ENCODE data around the gene SLC7A8.
"Not testable (repeated sequence)": the region's sequence is repeated elsewhere in the genome, so short reads cannot be mapped to it uniquely, and the experiment has no call there.

SLC7A8 gene

DNA sequence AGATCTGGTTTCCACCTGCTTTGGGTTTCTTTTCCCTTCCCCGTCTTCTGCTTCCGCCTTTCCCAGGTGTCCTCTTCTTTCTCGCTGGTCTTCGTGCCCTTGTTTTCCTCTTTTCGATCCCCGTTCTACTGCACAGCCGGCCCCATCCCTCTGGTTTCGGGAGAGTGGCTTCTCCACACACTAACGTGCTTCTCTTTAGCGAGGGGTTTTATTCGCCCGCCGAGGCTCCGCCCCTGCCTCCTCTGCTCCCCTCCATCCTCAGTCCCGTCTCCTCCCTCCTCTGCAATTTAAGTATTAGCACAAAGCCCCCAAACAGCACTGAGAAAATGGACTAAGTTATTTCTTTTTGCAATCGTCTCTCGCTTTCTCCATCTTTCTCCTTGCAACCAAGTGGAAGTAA lies at the start of gene SLC7A8:
TSS of gene SLC7A8 (minus strand) at position 182 of the 400 bp plus-strand sequence. CDS start 746 bp downstream, outside the sequence.
- DNase-seq = peak; percentile 39

DNA sequence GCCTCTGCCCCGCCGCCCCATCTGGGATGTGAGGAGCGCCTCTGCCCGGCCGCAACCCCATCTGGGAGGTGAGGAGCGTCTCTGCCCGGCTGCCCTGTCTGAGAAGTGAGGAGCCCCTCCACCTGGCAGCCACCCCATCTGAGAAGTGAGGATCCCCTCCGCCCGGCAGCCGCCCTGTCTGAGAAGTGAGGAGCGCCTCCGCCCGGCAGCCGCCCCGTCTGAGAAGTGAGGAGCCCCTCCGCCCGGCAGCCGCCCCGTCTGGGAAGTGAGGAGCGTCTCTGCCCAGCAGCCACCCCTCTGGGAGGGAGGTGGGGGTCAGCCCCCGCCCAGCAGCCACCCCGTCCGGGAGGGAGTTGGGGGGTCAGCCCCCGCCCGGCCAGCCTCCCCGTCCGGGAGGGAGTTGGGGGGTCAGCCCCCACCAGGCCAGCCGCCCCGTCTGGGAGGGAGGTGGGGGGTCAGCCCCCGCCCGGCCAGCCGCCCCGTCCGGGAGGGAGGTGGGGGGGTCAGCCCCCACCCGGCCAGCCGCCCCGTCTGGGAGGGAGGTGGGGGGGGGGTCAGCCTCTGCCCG lies 48.9 kb upstream of the SLC7A8 start:
- DNase-seq = not testable (repeated sequence)

DNA sequence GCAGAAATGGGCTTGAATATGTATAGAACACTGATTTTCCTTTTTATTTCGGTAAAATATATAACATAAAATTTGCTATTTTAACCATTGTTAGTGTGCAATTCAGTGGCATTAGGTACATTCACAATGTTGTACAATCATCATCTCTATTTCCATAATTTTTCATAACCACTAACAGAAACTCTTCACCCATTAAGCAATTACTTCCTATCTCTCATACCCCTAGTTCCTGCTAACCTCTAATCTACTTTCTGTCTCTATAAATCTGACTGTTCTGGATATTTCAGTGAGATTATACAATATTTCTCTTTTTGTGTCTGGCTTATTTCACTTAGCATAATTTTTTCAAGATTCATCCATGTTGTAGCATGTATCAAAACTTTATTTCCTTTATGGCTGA lies 45.4 kb upstream of the SLC7A8 start:
- DNase-seq = no peak

DNA sequence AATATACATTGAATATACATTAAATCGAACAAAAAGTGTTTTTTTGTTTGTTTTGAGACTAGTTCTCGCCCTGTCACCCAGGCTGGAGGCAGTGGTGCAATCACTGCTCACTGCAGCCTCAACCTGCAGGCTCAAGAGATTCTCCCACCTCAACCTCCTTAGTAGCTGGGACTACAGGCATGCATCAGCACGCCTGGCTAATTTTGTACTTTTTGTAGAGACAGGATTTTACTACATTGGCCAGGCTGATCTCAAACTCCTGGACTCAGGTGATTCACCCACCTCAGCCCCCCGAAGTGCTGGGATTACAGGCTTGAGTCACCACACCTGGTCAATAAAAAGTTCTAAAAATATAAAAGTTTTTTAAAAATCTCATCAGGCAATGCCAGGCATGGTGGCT lies 44.1 kb upstream of the SLC7A8 start:
- no peak for DNase-seq

DNA sequence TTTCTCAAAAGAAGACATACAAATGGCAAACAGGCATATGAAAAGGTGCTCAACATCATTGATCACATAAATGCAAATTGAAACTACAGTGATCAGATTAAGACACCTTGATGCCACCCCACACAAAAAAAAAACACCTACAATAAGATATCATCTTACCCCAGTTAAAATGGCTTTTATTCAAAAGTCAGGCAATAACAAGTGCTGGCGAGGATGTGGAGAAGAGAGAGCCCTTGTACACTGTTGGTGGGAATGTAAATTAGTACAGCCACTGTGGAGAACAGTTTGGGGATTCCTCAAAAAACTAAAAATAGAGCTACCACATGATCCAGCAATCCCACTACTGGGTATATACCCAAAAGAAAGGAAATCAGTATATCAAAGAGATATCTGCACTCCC lies 41.5 kb upstream of the SLC7A8 start:
- not testable (repeated sequence) for DNase-seq

DNA sequence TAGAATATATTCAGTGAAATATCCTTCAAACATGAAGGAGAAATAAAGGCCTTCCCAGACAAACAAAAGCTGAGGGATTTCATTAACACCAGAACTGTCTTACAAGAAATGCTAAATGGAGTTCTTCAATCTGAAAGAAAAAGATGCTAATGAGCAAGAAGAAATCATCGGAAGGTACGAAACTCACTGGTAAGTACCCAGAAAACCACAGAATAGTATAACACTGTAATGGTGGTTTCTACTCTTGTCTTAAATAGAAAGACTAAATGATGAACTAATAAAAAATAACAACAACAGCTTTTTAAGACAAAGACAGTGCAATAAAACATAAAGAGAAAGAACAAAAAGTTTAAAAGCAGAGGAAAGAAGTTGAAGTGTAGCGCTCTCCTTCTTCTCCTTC lies 35.6 kb upstream of the SLC7A8 start:
- no peak for DNase-seq

DNA sequence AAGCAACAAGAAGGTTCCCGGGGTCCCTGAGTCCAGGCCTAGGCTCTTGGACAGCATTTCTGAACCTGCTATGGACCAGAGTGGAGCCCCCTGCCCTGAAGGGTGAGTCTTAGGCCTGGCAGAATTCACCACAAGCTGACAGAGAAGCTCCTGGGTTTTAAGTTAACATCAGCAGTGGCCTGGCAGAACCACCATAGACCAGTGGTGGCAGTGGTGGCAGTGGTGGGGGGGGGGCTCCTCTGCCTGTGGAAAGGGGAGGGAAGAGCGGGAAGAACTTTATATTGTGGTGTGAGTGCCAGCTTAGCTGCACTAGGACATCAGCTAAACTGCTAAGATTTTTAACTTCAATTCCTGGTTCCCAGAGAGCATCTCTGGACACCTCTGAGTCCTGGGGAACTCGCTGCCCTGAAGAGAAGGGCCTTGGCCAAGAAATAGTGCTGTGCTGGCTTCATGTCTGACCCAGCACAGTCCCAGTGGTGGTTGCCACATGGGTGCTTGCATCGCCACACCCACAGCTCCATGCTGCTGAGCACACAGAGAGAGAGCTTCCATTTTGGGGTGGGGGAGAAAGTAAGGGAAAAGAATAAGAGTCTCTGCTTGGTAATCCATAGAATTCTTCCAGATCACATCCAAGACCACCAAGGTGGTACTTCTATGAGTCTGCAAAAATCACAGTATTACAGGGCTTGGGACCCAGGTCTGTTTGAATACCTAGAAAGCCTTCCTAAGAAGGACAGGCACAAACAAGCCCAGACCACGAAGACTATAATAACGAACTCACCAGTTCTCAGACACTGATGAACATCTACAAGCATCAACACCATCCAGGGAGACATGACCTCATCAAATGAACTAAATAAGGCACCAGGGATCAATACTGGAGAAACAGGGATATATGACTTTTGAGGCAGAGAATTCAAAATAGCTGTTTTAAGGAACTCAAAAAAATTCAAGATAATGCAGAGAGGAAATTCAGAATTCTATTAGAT lies 33.9 kb upstream of the SLC7A8 start:
- DNase-seq = no peak

DNA sequence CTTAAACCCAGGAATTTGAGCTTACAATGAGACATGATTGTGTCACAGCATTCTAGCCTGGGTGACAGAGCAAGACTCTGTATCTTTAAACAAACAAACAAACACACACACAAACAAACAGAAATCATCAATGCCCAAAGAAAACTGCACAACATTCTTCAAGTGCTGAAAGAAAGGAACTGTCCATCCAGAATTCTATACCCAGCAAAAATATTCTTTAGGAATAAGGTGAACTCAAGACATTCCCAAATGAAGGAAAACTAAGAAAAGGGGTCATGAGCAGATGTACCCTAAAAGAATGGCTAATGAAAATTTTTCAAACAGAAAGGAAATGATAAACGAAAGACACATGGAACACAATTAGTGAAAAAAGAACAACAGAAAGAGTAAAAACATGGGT lies 32.0 kb upstream of the SLC7A8 start:
- DNase-seq = no peak

DNA sequence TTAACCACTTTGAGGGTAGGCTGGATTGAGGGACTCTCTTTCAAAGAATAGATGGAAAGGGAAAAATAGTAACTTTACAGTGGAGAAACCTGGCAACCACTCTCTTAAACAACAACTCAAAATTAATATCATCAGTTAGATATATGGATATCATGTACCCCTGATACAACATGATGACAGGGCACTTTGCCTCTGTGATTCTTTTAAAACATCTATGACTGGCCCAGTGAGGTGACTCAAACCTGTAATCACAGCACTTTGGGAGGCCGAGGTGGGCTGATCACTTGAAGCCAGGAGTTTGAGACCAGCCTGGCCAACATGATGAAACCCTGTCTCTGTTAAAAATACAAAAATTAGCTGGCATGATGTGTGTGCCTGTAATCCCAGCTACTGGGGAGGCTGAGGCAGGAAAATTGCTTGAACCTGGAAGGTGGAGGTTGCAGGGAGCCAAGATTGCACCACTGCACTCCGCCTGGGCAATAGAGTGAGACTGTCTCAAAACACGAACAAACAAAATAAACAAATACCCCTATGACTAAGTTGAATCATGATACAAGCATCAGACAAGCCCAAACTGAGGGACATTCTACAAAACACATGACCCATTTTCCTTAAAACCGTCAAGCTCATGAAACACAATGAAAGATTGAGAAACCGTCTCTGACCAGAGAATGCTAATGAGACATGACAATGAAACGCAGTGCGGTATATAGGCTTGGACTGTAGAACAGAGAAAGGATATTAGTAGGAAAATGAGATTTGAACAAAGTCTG lies 26.4 kb upstream of the SLC7A8 start:
- DNase-seq = no peak

DNA sequence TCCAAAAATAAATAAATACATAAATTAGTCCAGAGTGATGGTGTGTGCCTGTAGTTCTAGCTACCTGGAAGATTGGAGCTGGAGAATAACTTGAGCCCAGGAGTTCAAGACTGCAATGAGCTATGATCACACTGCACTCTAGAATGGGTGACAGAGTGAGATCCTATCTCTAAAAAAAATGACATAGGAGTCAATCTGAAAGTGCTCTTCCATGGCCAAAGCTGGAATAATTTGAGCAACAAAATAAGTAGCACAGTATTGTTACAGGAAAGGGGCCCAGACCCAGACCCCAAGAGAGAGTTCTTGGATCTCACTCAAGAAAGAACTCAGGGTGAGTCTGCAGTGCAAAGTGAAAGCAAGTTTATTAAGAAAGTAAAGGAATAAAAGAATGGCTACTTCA lies 24.9 kb upstream of the SLC7A8 start:
- no peak for DNase-seq

DNA sequence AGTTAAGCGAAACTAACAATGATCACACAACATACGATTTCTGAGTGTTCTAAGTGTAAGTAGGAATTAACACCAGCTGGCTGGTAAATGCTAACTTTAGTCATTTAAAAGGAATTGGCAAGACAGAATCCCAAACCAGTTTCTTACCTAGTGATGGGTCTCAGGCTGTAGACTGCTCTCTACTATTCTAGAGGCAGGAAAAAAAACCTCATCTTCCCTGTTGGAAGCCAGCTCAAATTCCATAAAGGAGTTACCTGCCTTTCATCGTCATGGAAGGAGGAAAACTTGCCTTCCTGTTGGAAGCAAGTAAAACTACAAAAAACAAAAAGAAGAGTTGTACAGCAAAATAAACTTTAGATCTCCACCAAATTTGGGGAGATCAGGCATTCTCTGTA lies 23.7 kb upstream of the SLC7A8 start:
- no peak for DNase-seq

DNA sequence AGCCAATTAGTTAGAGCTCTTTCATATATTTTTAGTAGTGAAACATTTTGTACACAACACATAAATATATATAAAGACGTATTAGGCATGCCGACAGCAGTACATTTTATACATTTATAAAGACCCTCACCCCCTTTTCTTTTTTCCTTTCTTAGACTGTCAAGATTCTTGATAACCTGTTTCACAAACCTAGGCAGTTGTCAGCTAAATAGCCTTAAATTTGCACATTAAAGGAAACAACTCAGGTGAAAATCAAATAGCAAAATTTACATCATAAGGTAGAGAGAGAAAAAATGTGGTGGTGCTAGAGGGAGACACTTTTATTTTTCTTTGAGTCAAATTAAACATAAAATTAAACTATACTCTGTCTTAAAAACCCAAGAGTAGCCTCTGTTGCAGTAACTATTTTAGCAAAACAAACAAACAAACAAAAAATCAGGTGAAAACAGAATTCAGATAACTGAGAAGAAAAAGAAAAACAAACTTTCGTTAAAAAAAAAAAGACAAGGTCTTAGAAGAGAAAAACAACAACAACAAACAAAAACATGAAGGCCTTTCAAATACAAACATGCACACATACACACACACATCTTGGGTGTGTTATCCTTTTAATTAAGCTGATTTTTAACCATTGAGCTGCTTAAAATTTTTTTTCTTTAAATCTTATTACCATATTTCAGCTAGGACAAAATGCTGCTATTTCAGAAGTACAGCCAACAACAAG lies 23.1 kb upstream of the SLC7A8 start:
- DNase-seq = no peak

DNA sequence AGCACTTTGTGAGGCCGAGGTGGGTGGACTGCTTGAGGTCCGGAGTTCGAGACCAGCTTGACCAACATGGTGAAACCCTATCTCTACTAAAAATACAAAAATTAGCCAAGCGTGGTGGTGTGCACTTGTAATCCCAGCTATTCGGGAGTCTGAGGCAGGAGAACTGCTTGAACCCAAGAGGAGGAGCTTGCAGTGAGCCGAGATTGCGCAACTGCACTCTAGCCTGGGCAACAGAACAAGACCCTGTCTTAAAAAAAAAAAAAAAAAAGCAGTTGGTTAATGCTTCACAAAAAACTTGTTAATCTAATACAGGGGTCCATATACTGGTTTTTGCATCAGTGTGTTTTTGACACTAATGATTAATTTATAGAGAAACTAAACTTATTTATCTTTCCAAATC lies 18.5 kb upstream of the SLC7A8 start:
- DNase-seq = no peak

DNA sequence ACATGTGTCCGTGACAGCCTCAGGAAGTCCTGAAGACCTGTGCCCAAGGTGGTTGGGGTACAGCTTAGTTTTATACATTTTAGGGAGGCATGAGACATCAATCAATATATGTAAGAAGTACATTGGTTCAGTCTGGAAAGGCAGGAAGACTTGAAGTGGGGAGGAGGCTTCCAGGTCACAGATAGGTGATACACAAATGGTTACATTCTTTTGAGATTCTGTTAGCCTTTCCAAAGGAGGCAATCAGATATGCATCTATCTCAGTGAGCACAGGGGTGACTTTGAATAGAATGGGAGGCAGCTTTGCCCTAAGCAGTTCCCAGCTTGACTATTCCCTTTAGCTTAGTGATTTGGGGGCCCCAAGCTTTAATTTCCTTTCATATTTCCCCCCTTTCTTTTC lies 15.7 kb upstream of the SLC7A8 start:
- DNase-seq = not testable (repeated sequence)

DNA sequence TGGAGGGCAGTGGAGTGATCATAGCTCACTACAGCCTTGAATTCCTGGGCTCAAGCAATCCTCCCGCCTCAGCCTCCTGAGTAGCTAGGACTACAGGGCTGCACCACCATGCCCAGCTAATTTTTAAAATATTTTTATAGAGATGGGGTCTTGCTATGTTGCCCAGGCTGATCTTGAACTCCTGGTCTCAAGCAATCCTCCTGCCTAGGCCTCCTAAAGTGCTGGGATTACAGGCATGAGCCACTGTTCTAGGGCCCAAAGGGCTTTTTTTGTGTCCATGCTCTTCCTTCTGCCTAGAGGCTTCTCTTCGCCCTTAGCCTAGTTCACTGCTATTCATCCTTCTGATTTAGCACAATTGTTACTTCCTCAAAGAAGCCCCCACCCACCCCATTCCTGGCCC lies 13.0 kb upstream of the SLC7A8 start:
- not testable (repeated sequence) for DNase-seq

DNA sequence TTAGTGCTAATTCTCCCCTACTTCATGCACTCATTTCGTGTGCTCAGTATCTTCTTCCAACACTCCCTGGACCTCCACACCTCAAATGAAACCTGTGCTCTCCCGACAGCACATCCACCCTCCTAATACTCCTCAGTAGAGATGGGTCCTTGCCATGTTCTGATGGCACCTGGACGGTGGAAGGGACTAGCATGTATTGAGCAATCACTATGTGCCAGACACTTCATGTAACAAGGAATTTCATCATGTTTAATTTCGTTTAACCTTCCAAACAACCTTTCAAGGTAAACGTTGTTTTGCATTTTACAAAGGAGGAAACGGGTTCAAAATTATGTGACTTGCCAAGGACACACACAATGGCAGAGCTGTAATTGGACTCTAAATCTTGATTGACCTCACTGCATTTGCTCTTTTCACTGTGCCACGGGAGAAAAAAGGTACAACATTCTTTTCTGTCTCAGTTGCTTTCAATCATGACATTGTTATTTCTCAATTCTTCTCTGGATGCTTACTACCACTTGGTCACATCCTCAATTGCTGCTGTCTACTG lies 12.2 kb upstream of the SLC7A8 start:
- no peak for DNase-seq

DNA sequence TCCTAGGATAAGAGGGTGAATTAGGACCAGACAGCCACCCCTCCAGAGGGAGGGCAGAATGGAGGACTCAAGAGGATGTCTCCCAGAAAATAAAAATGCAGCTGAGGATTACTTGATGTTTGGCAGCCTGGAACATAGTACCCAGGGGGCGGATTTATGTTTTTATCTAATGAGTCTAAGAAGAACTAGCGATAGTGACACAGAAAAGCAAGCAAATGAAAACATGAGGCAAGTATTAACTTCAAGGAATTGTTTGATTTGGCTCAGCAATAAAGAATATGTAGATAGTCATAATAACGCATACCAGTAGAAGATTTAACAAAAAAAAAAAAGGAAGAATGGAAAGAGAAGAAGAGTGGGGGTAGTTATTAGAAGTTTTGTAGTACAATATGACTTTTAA lies 10.0 kb upstream of the SLC7A8 start:
- DNase-seq = no peak

DNA sequence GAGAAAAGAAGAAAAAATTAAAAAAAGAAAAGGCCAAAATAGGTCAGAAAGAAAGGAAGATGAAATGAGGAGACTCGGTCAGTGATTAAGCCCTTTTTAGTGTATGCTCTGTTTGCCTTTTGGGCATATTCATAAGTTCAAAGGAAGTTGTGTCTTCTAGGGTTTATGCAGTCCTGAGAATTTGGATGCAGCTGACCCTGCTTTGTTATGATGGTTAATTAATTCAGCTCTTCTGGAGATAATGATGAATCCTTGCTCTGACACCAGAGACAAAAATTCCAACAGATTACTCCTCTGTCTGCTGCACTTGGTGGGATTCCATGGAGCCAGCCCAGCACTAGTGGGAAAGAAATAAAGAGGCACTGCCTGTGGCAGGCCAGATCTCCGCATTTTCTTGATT lies 4.5 kb upstream of the SLC7A8 start:
- no peak for DNase-seq

DNA sequence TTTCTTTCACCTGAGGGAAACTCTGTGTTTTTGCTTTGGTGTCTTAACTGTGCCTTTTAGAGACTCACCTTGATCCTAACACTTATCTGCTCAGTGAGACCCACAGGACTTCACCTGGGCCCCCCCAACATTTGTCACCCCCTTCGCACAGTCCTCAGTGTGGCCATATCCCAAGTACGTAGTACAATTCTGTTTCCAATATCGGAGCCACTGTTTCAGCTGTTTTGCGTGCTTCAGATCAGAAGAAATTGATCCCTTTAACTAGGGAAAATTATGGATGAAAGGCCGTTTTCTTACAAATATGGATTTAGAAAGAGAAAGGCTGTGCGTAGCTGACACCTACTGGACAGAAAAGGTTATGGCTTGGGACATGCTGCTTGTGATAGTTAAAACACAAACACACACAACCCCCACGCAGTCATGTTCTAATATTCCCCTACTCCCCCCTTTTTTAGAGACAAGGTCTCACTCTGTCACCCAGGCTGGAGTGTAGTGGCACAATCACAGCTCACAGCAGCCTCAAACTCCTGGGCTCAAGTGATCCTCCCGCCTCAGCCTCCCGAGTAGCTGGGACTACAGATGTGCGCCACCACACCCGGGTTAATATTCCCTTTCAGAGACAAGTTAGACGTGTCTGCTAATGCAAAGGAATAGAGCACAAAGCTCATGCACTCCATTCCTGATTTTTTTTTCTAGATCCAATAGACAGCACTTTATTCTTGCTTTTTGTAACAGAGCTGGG lies 3.6 kb upstream of the SLC7A8 start:
- no peak for DNase-seq

DNA sequence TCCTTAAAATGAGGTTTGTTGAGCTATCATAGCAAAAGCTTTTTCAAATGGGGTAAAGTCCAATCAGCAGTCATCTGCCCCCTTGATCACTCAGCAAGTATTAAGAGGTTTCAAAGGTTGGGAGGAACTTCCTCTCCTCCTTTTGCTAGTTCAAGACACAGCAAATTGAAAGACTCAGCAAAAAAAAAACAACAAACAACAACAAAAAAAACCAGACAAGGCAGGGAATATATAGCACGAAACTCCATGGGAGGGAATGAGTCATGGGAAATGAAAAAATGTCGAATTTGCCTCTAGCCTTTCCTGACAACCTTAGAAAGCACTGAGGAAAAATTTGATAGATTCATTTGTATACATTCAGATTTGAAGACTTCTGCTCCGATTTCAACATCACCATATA lies 1.6 kb upstream of the SLC7A8 start:
- no peak for DNase-seq

DNA sequence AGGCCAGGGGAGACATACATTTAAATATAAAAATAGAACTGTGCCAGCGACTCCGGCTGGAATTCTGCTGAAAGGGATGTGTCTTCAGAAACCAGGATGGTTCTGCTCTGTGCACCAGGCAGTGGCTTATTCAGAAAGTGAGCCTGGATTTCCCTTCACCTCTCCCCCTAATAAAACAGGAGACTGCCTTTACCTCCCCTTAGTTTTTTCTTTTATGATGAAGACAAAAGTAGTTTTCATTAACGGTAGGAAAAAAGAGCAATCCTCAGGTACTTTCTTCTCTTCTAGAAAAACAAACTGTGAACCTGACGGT lies 346 bp downstream of the SLC7A8 start:
- DNase-seq = no peak
